ENCODE measurements around the gene FSD1. TPM values are rescaled to one million over a fixed set of nuclear protein-coding genes. Genes with fewer than 3 reads are reported as not detected.

Gene FSD1
- polyA plus RNA-seq, 1 donor from 2014 or later = 114 TPM

- no peak overlapping the region for H3K4me2 ChIP-seq (ENCODE audit: low read length)
- no peaks in the 10 kb centered on the region for H3K9me2 ChIP-seq (ENCODE audit: insufficient read depth, low read length)
- no peaks in the 10 kb centered on the region for H3K36me3 ChIP-seq (ENCODE audit: insufficient read depth, low read length)
- H3F3A ChIP-seq (ENCODE audit: insufficient read depth, low read length, poor library complexity, severe bottlenecking) = no peaks in the 10 kb centered on the region
- H4K20me1 ChIP-seq (ENCODE audit: insufficient read depth) = no peaks in the 10 kb centered on the region
- no peaks in the 10 kb centered on the region for H3K27me3 ChIP-seq (ENCODE audit: insufficient read depth, low read depth, low read length)
- no peak overlapping the region for H3K4me3 ChIP-seq (ENCODE audit: low read length)
- H2AFZ ChIP-seq (ENCODE audit: low read depth, low read length) = no peak overlapping the region
- H3K79me2 ChIP-seq (replicated peaks; ENCODE audit: insufficient read depth, low read length) = no peaks in the 10 kb centered on the region
- H3K9me3 ChIP-seq (ENCODE audit: low read length) = no peaks in the 10 kb centered on the region
- H3K27ac ChIP-seq (ENCODE audit: low read length) = no peak overlapping the region
- TF ChIP-seq SMC3 (conservative IDR thresholded peaks at IDR 0.05; ENCODE audit: poor library complexity) = peak; percentile 8
- TF ChIP-seq TAF1 (IDR thresholded peaks at IDR 0.05; ENCODE audit: low read depth) = no peak
- H3K9ac ChIP-seq (ENCODE audit: low read length) = no peak overlapping the region
These were observed 36.2 kb upstream of the FSD1 start for GRCh38 chr19:4267901-4268815.

- Histone ChIP-seq H3K9me3 (ENCODE audit: low read length) (no peaks in the 10 kb centered on the region), H3K4me2 (ENCODE audit: low read length) (no peak overlapping the region), H3K79me2 (replicated peaks; ENCODE audit: insufficient read depth, low read length) (no peaks in the 10 kb centered on the region), H3K9ac (ENCODE audit: low read length) (no peak overlapping the region), H4K20me1 (ENCODE audit: insufficient read depth) (no peaks in the 10 kb centered on the region), H2AFZ (ENCODE audit: low read depth, low read length) (no peak overlapping the region), H3K27ac (ENCODE audit: low read length) (no peak overlapping the region), H3F3A (ENCODE audit: insufficient read depth, low read length, poor library complexity, severe bottlenecking) (no peaks in the 10 kb centered on the region), H3K9me2 (ENCODE audit: insufficient read depth, low read length) (no peaks in the 10 kb centered on the region), H3K36me3 (ENCODE audit: insufficient read depth, low read length) (no peaks in the 10 kb centered on the region), H3K27me3 (ENCODE audit: insufficient read depth, low read depth, low read length) (no peaks in the 10 kb centered on the region), H3K4me3 (ENCODE audit: low read length) (no peak overlapping the region)
- TF ChIP-seq MXI1 (conservative IDR thresholded peaks at IDR 0.05; ENCODE audit: poor library complexity, severe bottlenecking) (no peak), REST (IDR thresholded peaks at IDR 0.05; ENCODE audit: borderline replicate concordance) (no peak), EP300 (conservative IDR thresholded peaks at IDR 0.05; ENCODE audit: poor library complexity, severe bottlenecking) (no peak), SMC3 (conservative IDR thresholded peaks at IDR 0.05; ENCODE audit: poor library complexity) (no peak), TAF1 (IDR thresholded peaks at IDR 0.05; ENCODE audit: low read depth) (no peak), CTCF (IDR thresholded peaks at IDR 0.05; ENCODE audit: poor library complexity, severe bottlenecking) (no peak), EZH2 (IDR thresholded peaks at IDR 0.05; ENCODE audit: borderline replicate concordance, insufficient read depth, low read length, poor library complexity, severe bottlenecking) (no peak), RAD21 (conservative IDR thresholded peaks at IDR 0.05) (no peak), POLR2AphosphoS5 (IDR thresholded peaks at IDR 0.05) (no peak)
These were observed 35.5 kb upstream of the FSD1 start for GRCh38 chr19:4268816-4269430.
